Metanephros (tissue), 2 donors: ENCODE measurements around the gene THEM4. TPM values are rescaled to one million over a fixed set of nuclear protein-coding genes. Genes with fewer than 3 reads are reported as not detected.

ENCODE experiments used
- small RNA-seq: library from RNA; depleted of rRNA; stranded (forward); fragments of <200 nt; gene quantifications from one replicate; pipeline ENCODE3, GENCODE V24; 2014; ENCODE audit warnings: low replicate concordance
- total RNA-seq: library from RNA; depleted of rRNA; stranded (reverse); fragments of >200 nt; gene quantifications from one replicate; pipeline ENCODE4 v1.2.3, GENCODE V29; 2014

The THEM4 gene
- total RNA-seq: 18.5 TPM

DNA sequence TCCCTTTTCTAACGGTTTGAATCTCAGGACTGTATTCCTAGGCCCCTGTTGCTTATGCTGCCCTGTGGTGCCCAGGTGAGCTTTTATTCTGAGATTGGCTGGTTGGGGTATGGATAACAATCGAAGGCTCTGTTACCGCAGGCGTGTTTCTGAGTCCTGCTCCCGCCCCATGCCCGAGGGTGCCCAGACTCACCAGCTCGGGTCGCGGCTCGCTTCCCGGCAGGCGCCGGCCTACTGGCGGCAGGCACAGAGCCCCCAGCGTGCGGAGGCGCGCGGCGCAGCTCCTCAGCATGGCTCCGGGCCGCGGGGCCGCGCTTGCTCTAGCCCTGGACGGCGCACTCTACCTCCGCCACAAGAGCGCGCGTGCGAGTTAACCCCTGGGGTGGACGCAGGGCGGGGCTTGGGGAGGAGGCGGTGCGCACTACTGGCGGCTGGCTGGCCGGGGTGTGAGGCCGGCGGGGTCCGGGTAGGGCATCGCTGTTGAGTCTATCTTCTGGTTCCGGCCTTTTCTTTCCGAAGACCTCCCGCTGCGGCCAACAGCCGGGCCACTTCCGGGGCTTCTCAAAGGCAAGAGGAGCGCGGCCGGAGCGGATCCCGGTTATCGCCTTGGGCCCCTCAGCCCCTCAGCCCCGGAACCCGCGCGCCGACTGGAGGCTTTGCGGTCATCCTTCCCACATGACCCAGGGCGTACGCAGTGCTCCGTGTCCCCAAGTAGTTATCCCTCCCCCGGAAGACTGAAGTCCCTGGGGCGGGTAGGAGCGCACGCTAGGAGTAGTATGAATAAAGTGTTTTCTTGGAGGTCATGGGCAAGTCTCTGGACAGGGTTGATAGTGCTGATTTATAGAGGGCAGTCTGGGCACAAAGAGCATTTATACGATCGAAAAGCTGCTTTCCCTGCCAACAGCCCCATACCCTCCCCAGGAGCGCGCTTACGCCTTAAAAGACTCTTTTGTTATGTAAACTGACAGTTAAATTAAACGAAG lies at the start of gene THEM4:
THEM4 (minus strand) TSS at position 345 of the 983 bp plus-strand sequence; CDS start at position 292, 53 bp downstream.

GRCh38 chr1:151853411-151853943 lies 55.8 kb downstream of the THEM4 start, which contains the start of gene THEM5:
THEM5 (minus strand) TSS chr1:151853712; CDS start chr1:151853565, 147 bp downstream.

DNA sequence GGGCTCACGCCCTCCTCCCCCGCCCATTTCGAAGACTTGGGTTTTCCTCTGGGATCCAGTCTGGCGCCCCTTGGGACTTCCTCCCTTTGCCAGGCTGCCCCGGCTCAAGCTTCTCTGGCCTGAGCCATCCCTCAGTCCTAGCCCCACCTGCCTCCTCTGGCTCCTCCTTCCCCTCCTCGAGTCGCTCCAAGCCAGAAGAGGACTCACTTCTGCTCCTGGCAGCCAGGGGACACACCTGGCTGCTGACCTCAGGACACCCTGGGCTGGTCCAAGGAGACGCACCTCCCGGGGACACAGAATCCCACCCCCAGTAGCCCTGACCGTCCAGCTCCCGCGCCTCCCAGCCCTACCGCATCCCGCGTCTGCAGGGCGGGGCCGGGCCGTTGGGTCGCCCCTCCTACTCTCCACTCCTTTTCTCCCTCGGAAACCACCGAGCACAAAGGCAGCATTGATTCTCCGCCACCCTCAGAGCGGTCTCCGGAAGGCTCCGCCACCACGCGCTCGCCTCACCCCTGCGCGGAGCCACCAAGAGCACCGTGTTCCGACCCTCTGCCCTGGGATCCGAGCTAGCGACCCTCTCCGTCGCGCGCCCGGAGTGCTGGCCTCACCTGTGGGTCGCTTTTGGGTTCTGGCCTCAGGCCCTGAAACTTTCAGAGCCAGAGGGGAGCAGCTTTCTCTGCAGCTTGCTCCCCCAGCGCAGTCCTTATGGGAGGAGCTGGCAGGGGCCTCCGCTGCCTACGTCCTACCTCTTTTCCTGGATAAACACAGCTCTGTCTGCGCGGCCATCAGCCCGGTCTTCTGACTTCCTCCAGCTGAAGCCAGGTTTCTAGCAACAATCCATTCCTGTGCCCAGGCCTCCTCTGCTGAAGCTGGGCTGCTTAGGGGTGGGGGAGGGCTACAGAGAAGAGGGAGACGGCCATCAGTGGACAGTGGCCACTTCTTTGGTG lies 69.6 kb downstream of the THEM4 start, which contains the start of gene C2CD4D:
C2CD4D (minus strand) TSS at position 364 of the 947 bp plus-strand sequence. CDS start 831 bp downstream, outside the sequence.

GRCh38 chr1:151831605-151832004 lies 77.7 kb downstream of the THEM4 start, which contains the start of gene RORC:
RORC (minus strand) TSS chr1:151831802; CDS start chr1:151831764, 38 bp downstream.

Small RNA genes lying within 50 kb of the gene (small RNA-seq; reads per million reads assigned to genes)
- gene RF00019: not detected

Other genes with a start within 250 kb of the THEM4 start
- 0.18 TPM for gene CELF3, start 192.7 kb downstream of the THEM4 start, total RNA-seq
- gene RIIAD1, start 188.0 kb downstream of the THEM4 start, total RNA-seq: 2.3 TPM
- 59.6 TPM for gene MRPL9, start 146.0 kb downstream of the THEM4 start, total RNA-seq
- 5.2 TPM for gene TDRKH, start 119.0 kb downstream of the THEM4 start, total RNA-seq
- 0.47 TPM for gene LINGO4, start 104.1 kb downstream of the THEM4 start, total RNA-seq
- gene RORC, start 77.7 kb downstream of the THEM4 start, total RNA-seq: 10.2 TPM
- gene C2CD4D, start 69.7 kb downstream of the THEM4 start, total RNA-seq: 0.12 TPM
- gene THEM5, start 55.8 kb downstream of the THEM4 start, total RNA-seq: 0.41 TPM
- gene S100A10, start 84.3 kb upstream of the THEM4 start, total RNA-seq: 76.5 TPM
- gene S100A11, start 127.5 kb upstream of the THEM4 start, total RNA-seq: 48.2 TPM
- gene TCHHL1, start 179.6 kb upstream of the THEM4 start, total RNA-seq: not detected
- gene TCHH, start 205.9 kb upstream of the THEM4 start, total RNA-seq: 0.06 TPM
- not detected for gene RPTN, start 249.7 kb upstream of the THEM4 start, total RNA-seq